ENCODE data around the gene TPP1.

Gene TPP1

GRCh38 chr11:6565988-6566703, 53.1 kb downstream of the TPP1 start:
- peaks cover 0 to 5% of the 10 kb centered on the region in 2 donors for H3K4me1 ChIP-seq (ENCODE audit: control insufficient read depth in 1 of 2, insufficient read depth in 2 of 2, low read length in 2 of 2)
- no peaks in the 10 kb centered on the region for H3K9me3 ChIP-seq (ENCODE audit: control insufficient read depth in 1 of 2, low read length in 2 of 2)
- H3K4me3 ChIP-seq (ENCODE audit: low read depth in 1 of 2, low read length in 2 of 2) = no peak overlapping the region
- no peak overlapping the region for H3K9ac ChIP-seq (ENCODE audit: low read depth in 1 of 2, low read length in 2 of 2)
- H3K36me3 ChIP-seq (ENCODE audit: control insufficient read depth in 1 of 2, insufficient read depth in 2 of 2, low read length in 2 of 2) = peaks cover 0 to 4% of the 10 kb centered on the region in 2 donors
- no peaks in the 10 kb centered on the region for H3K27me3 ChIP-seq (ENCODE audit: control insufficient read depth in 1 of 2, insufficient read depth in 2 of 2, low read length in 2 of 2)
- no peak overlapping the region for H3K27ac ChIP-seq (ENCODE audit: low read depth, low read length)

- peaks cover 0 to 5% of the 10 kb centered on the region in 2 donors for H3K4me1 ChIP-seq (ENCODE audit: control insufficient read depth in 1 of 2, insufficient read depth in 2 of 2, low read length in 2 of 2)
- no peak overlapping the region for H3K4me3 ChIP-seq (ENCODE audit: low read depth in 1 of 2, low read length in 2 of 2)
- H3K27ac ChIP-seq (ENCODE audit: low read depth, low read length) = no peak overlapping the region
- H3K9me3 ChIP-seq (ENCODE audit: control insufficient read depth in 1 of 2, low read length in 2 of 2) = no peaks in the 10 kb centered on the region
- peaks cover 0 to 4% of the 10 kb centered on the region in 2 donors for H3K36me3 ChIP-seq (ENCODE audit: control insufficient read depth in 1 of 2, insufficient read depth in 2 of 2, low read length in 2 of 2)
- H3K27me3 ChIP-seq (ENCODE audit: control insufficient read depth in 1 of 2, insufficient read depth in 2 of 2, low read length in 2 of 2) = no peaks in the 10 kb centered on the region
- no peak overlapping the region for H3K9ac ChIP-seq (ENCODE audit: low read depth in 1 of 2, low read length in 2 of 2)
These were observed 53.9 kb downstream of the TPP1 start for GRCh38 chr11:6565325-6565724.

DNA sequence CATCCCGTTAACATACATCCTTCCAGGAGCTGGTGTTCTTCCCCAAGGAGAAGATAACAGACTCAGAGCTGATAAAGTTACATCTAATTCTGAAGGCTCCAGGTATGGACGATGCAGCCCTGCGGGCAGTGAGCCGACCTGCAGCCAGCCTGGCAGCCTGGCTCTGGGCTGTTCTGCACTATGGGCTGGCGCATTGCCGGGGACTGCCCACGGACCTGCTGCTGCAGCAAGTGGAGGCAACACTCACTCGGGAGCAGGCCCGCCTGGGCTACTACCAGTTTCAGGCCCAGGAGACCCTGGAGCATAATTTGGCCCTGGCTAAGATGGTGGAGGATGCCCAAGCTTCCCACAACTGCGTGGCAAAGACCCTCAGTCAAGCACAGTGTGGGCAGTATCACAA, 55.6 kb downstream of the TPP1 start:
- H3K27ac ChIP-seq (ENCODE audit: low read depth, low read length) = no peak overlapping the region

DNA sequence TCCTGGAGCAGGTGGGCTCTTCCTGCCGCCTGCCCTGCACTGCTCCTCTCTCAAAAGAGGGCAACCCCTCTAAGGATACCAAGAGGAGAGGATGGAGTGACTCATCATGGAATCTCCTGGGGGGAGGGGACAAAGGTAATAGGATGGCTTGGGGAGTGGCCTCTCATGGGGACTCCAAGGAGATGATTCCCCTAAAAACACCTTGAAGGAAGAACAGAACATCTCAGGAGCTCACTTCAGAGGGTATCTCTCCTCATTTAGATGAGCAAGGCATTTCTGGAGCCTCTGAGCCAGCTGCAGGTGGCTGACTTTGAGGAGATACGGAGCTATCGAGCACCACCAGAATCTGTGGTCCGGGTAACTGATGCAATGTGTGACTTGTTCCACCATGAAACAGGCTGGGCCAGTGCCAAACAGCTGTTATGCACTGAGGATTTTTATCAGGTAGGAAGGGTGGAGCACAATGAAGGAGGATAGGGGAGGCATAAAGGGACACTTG, 56.1 kb downstream of the TPP1 start:
- H3K4me3 ChIP-seq (ENCODE audit: low read depth in 1 of 2, low read length in 2 of 2) = no peak overlapping the region
- no peak overlapping the region for H3K27ac ChIP-seq (ENCODE audit: low read depth, low read length)
- H3K4me1 ChIP-seq (ENCODE audit: control insufficient read depth in 1 of 2, insufficient read depth in 2 of 2, low read length in 2 of 2) = no peaks in the 10 kb centered on the region
- peaks cover 0 to 4% of the 10 kb centered on the region in 2 donors for H3K36me3 ChIP-seq (ENCODE audit: control insufficient read depth in 1 of 2, insufficient read depth in 2 of 2, low read length in 2 of 2)
- no peak overlapping the region for H3K9ac ChIP-seq (ENCODE audit: low read depth in 1 of 2, low read length in 2 of 2)
- no peaks in the 10 kb centered on the region for H3K27me3 ChIP-seq (ENCODE audit: control insufficient read depth in 1 of 2, insufficient read depth in 2 of 2, low read length in 2 of 2)
- H3K9me3 ChIP-seq (ENCODE audit: control insufficient read depth in 1 of 2, low read length in 2 of 2) = no peaks in the 10 kb centered on the region

More for the DNA sequence above, 55.6 kb downstream of the TPP1 start:
- Histone ChIP-seq H3K9ac (ENCODE audit: low read depth in 1 of 2, low read length in 2 of 2) (no peak overlapping the region), H3K4me1 (ENCODE audit: control insufficient read depth in 1 of 2, insufficient read depth in 2 of 2, low read length in 2 of 2) (peaks cover 0 to 4% of the 10 kb centered on the region in 2 donors), H3K36me3 (ENCODE audit: control insufficient read depth in 1 of 2, insufficient read depth in 2 of 2, low read length in 2 of 2) (peaks cover 0 to 4% of the 10 kb centered on the region in 2 donors), H3K9me3 (ENCODE audit: control insufficient read depth in 1 of 2, low read length in 2 of 2) (no peaks in the 10 kb centered on the region), H3K27me3 (ENCODE audit: control insufficient read depth in 1 of 2, insufficient read depth in 2 of 2, low read length in 2 of 2) (no peaks in the 10 kb centered on the region), H3K4me3 (ENCODE audit: low read depth in 1 of 2, low read length in 2 of 2) (no peak overlapping the region)
